Spinal cord (tissue), 10 donors: ENCODE measurements around the gene SOS1. TPM values are rescaled to one million over a fixed set of nuclear protein-coding genes. Genes with fewer than 3 reads are reported as not detected.
"Not testable (repeated sequence)": the region's sequence is repeated elsewhere in the genome, so short reads cannot be mapped to it uniquely, and the experiment has no call there.

Source experiments
- DNase-seq, 6 donors: peaks; one replicate each; pipeline versions ENCODE4 v3.0.0 to v3.0.0-alpha.2; 2013 to 2015; ENCODE audit warnings: low spot score in 6 of 6, low read depth in 4 of 6
- H3K27ac ChIP-seq: one replicate; pipeline ENCODE4 v1.5.1; 2013; ENCODE audit warnings: low read depth, low read length, control low read depth
- H3K27me3 ChIP-seq: one replicate; pipeline ENCODE4 v1.6.1; 2013; ENCODE audit warnings: low read length; ENCODE audit not compliant: control insufficient read depth, insufficient read depth
- H3K36me3 ChIP-seq: one replicate; pipeline ENCODE4 v1.6.1; 2013; ENCODE audit warnings: low read length; ENCODE audit not compliant: control insufficient read depth, insufficient read depth
- H3K4me1 ChIP-seq: one replicate; pipeline ENCODE4 v1.6.1; 2013; ENCODE audit warnings: low read length; ENCODE audit not compliant: control insufficient read depth, insufficient read depth
- H3K4me3 ChIP-seq: one replicate; pipeline ENCODE4 v1.5.1; 2013; ENCODE audit warnings: low read depth, low read length, control low read depth
- H3K9me3 ChIP-seq: one replicate; pipeline ENCODE4 v1.6.1; 2013; ENCODE audit warnings: low read length; ENCODE audit not compliant: control insufficient read depth, insufficient read depth
- WGBS: methylation state at CpG from one replicate; pipeline ENCODE4 v1.1.5; 2013; ENCODE audit warnings: missing lambda C conversion rate; ENCODE audit not compliant: insufficient coverage; 5-methylcytosine and 5-hydroxymethylcytosine counted together
- polyA plus RNA-seq, 2 donors: library from polyadenylated mRNA; unstranded; fragments of 120-200 nt; gene quantifications; one replicate each; pipeline ENCODE4 v1.2.1, GENCODE V29; 2013; ENCODE audit not compliant: insufficient read length in 2 of 2
- total RNA-seq, 2 donors: library from RNA; depleted of rRNA in 1 of 2; stranded (reverse); fragments of 120-200 nt in 1 of 2; fragments of >200 nt in 1 of 2; gene quantifications; one replicate each; pipeline versions ENCODE4 v1.2.3 to v1.2.4, GENCODE V29; 2013 to 2014
- donor health status: healthy.

SOS1 gene
- total and polyA plus RNA-seq, 4 donors, result 29.8 to 61.4 (median 35.9) TPM

- 55% methylated on average over 9 of the region's 11 CpGs for WGBS
- H3K27me3 ChIP-seq, result no peaks in the 10 kb centered on the region
- H3K27ac ChIP-seq, result no peak overlapping the region
- no peak overlapping the region for H3K4me3 ChIP-seq
- peak in 4 of 6 donors; percentile 31 to 90 (median 68) for DNase-seq
- no peaks in the 10 kb centered on the region for H3K4me1 ChIP-seq
- no peaks in the 10 kb centered on the region for H3K9me3 ChIP-seq
- H3K36me3 ChIP-seq, result no peaks in the 10 kb centered on the region
Measured at GRCh38 chr2:38947241-38948239, 173.3 kb downstream of the SOS1 start.

GRCh38 chr2:38945911-38946310 is 174.9 kb downstream of the SOS1 start:
- no peak overlapping the region for H3K4me3 ChIP-seq
- no peaks in the 10 kb centered on the region for H3K4me1 ChIP-seq
- H3K27ac ChIP-seq, result no peak overlapping the region
- WGBS, result 100% methylated on average over 1 of the region's 5 CpGs
- no peaks in the 10 kb centered on the region for H3K9me3 ChIP-seq
- no peak for DNase-seq
- H3K36me3 ChIP-seq, result no peaks in the 10 kb centered on the region
- no peaks in the 10 kb centered on the region for H3K27me3 ChIP-seq

GRCh38 chr2:38945372-38945771 is 175.5 kb downstream of the SOS1 start:
- Histone ChIP-seq H3K27me3 (no peaks in the 10 kb centered on the region), H3K36me3 (no peaks in the 10 kb centered on the region), H3K4me3 (no peak overlapping the region), H3K4me1 (no peaks in the 10 kb centered on the region), H3K27ac (no peak overlapping the region), H3K9me3 (no peaks in the 10 kb centered on the region)
- DNase-seq, result no peak
- 81% methylated on average over 4 of the region's 4 CpGs for WGBS

GRCh38 chr2:38943784-38944183 is 177.1 kb downstream of the SOS1 start:
- Histone ChIP-seq H3K4me3 (no peak overlapping the region), H3K27ac (no peak overlapping the region), H3K36me3 (no peaks in the 10 kb centered on the region), H3K27me3 (no peaks in the 10 kb centered on the region), H3K4me1 (no peaks in the 10 kb centered on the region), H3K9me3 (no peaks in the 10 kb centered on the region)
- DNase-seq, result no peak

GRCh38 chr2:38940746-38941145 is 180.1 kb downstream of the SOS1 start:
- Histone ChIP-seq H3K27ac (no peak overlapping the region), H3K9me3 (no peaks in the 10 kb centered on the region), H3K27me3 (no peaks in the 10 kb centered on the region), H3K36me3 (no peaks in the 10 kb centered on the region), H3K4me1 (no peaks in the 10 kb centered on the region), H3K4me3 (no peak overlapping the region)
- no peak for DNase-seq
- no CpG with 5 or more reads among the region's 1 CpG for WGBS

GRCh38 chr2:38937548-38937947 is 183.3 kb downstream of the SOS1 start:
- Histone ChIP-seq H3K4me3 (no peak overlapping the region), H3K27ac (no peak overlapping the region), H3K4me1 (no peaks in the 10 kb centered on the region), H3K9me3 (no peaks in the 10 kb centered on the region), H3K27me3 (no peaks in the 10 kb centered on the region), H3K36me3 (no peaks in the 10 kb centered on the region)
- no peak for DNase-seq
- WGBS, result 100% methylated on average over 2 of the region's 3 CpGs

GRCh38 chr2:38936516-38936915 is 184.3 kb downstream of the SOS1 start:
- WGBS, result 92% methylated on average over 3 of the region's 6 CpGs

GRCh38 chr2:38935568-38936172 is 185.2 kb downstream of the SOS1 start:
- Histone ChIP-seq H3K4me3 (no peak overlapping the region), H3K4me1 (no peaks in the 10 kb centered on the region), H3K27ac (no peak overlapping the region), H3K36me3 (no peaks in the 10 kb centered on the region), H3K9me3 (no peaks in the 10 kb centered on the region), H3K27me3 (no peaks in the 10 kb centered on the region)
- WGBS, result no CpG with 5 or more reads among the region's 4 CpGs
- no peak for DNase-seq

More at GRCh38 chr2:38936516-38936915, 184.3 kb downstream of the SOS1 start:
- not testable (repeated sequence) for H3K4me1 ChIP-seq, H3K4me3 ChIP-seq, H3K36me3 ChIP-seq, H3K9me3 ChIP-seq, H3K27me3 ChIP-seq, DNase-seq, H3K27ac ChIP-seq

GRCh38 chr2:38934742-38935141 is 186.1 kb downstream of the SOS1 start:
- Histone ChIP-seq H3K9me3 (no peaks in the 10 kb centered on the region), H3K27me3 (no peaks in the 10 kb centered on the region), H3K27ac (no peak overlapping the region), H3K4me1 (no peaks in the 10 kb centered on the region), H3K36me3 (no peaks in the 10 kb centered on the region), H3K4me3 (no peak overlapping the region)
- no peak for DNase-seq
- WGBS, result 83% methylated on average over 5 of the region's 5 CpGs

- no peak for DNase-seq
- H3K4me3 ChIP-seq, result no peak overlapping the region
Measured at GRCh38 chr2:38933653-38934052, 187.2 kb downstream of the SOS1 start.

More at GRCh38 chr2:38933653-38934052, 187.2 kb downstream of the SOS1 start:
- H3K36me3 ChIP-seq, result no peaks in the 10 kb centered on the region
- no peak overlapping the region for H3K27ac ChIP-seq
- no peaks in the 10 kb centered on the region for H3K9me3 ChIP-seq
- H3K27me3 ChIP-seq, result no peaks in the 10 kb centered on the region
- WGBS, result no CpG with 5 or more reads among the region's 3 CpGs
- H3K4me1 ChIP-seq, result no peaks in the 10 kb centered on the region
